ENCODE data around the gene PARD6B. TPM values are rescaled to one million over a fixed set of nuclear protein-coding genes. Genes with fewer than 3 reads are reported as not detected.
"Not testable (repeated sequence)": the region's sequence is repeated elsewhere in the genome, so short reads cannot be mapped to it uniquely, and the experiment has no call there.

PARD6B gene
- total and polyA plus RNA-seq, 2 donors (not counting 3 experiments of a cell fraction or from before 2014, with no cell fraction given), result 0.03 TPM; not detected in 1

- Histone ChIP-seq H3K27me3 (ENCODE audit: control insufficient read depth in 2 of 2, insufficient read depth in 2 of 2, low read length in 2 of 2) (peaks cover 0 to 5% of the 10 kb centered on the region in 2 experiments), H3K9me3 (replicated peaks; ENCODE audit: control insufficient read depth, insufficient read depth, low read length) (no peaks in the 10 kb centered on the region), H3K9ac (replicated peaks; ENCODE audit: extremely low read depth, insufficient read depth, low read length) (no peak overlapping the region), H3K4me1 (ENCODE audit: control insufficient read depth, extremely low read depth, insufficient read depth, low read length) (no peaks in the 10 kb centered on the region), H4K20me1 (replicated peaks; ENCODE audit: control insufficient read depth, extremely low read depth, insufficient read depth, low read length) (no peaks in the 10 kb centered on the region), H3K27ac (ENCODE audit: insufficient read depth, low read depth, low read length) (no peak overlapping the region), H3K36me3 (ENCODE audit: control insufficient read depth in 2 of 2, extremely low read depth in 1 of 2, insufficient read depth in 2 of 2, low read length in 2 of 2) (no peaks in the 10 kb centered on the region), H3K4me2 (ENCODE audit: insufficient read depth, low read length) (no peak overlapping the region), H3K9me1 (replicated peaks; ENCODE audit: control insufficient read depth, extremely low read depth, insufficient read depth, low read length) (no peaks in the 10 kb centered on the region), H3K79me2 (ENCODE audit: control insufficient read depth, insufficient read depth, low read length) (no peaks in the 10 kb centered on the region), H3K4me3 (replicated peaks in 1 of 3; ENCODE audit: insufficient read depth in 1 of 3, low read depth in 1 of 3, low read length in 3 of 3) (no peak overlapping the region), H2AFZ (ENCODE audit: low read depth, low read length) (no peak overlapping the region)
- ChIA-PET POLR2A (no interaction called here), CTCF (interaction anchor here (0.6 to 1.1 kb wide), 4 partner anchors 9 to 1259 kb away, joined by 3 to 6 read pairs (median 3); no protein-coding TSS in a partner anchor)
- BruUV-seq (replicated peaks), result no TSS peak
- dilution Hi-C loops (cut with MboI; ENCODE audit: extremely low pct_ligation_motif_present, low sequenced_read_pairs), result no loop called here
- FAIRE-seq (no peak), DNase-seq (ENCODE audit: low read depth, low spot score) (no peak)
- intact Hi-C loops (cut with micrococcal nuclease), result no loop called here
- TF ChIP-seq MYC (IDR thresholded peaks at IDR 0.05; ENCODE audit: low read depth, low read length), result no peak
- TF ChIP-seq, protein P1, sequence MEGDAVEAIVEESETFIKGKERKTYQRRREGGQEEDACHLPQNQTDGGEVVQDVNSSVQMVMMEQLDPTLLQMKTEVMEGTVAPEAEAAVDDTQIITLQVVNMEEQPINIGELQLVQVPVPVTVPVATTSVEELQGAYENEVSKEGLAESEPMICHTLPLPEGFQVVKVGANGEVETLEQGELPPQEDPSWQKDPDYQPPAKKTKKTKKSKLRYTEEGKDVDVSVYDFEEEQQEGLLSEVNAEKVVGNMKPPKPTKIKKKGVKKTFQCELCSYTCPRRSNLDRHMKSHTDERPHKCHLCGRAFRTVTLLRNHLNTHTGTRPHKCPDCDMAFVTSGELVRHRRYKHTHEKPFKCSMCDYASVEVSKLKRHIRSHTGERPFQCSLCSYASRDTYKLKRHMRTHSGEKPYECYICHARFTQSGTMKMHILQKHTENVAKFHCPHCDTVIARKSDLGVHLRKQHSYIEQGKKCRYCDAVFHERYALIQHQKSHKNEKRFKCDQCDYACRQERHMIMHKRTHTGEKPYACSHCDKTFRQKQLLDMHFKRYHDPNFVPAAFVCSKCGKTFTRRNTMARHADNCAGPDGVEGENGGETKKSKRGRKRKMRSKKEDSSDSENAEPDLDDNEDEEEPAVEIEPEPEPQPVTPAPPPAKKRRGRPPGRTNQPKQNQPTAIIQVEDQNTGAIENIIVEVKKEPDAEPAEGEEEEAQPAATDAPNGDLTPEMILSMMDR (IDR thresholded peaks at IDR 0.05; ENCODE audit: extremely low read depth in 1 of 2, insufficient read depth in 1 of 2, low read depth in 1 of 2, low read length in 2 of 2), result no peak
- TF ChIP-seq POLR2AphosphoS5 (IDR thresholded peaks at IDR 0.05; ENCODE audit: insufficient read depth, low read depth, low read length), result no peak
- TF ChIP-seq MAX (IDR thresholded peaks at IDR 0.05; ENCODE audit: insufficient read depth, insufficient read length), result no peak
- TF ChIP-seq JUN (IDR thresholded peaks at IDR 0.05; ENCODE audit: borderline replicate concordance, insufficient read depth, insufficient read length, low read depth), result no peak
- TF ChIP-seq GATA2 (IDR thresholded peaks at IDR 0.05; ENCODE audit: insufficient read depth, insufficient read length, low read depth, low read length), result no peak
- no peak for TF ChIP-seq FOS (IDR thresholded peaks at IDR 0.05; ENCODE audit: borderline replicate concordance, insufficient read depth, low read length)
- no peak for TF ChIP-seq EZH2 (IDR thresholded peaks at IDR 0.05; ENCODE audit: borderline replicate concordance, low read depth, low read length, severe bottlenecking)
- TF ChIP-seq POLR2A (IDR thresholded peaks at IDR 0.05; ENCODE audit: low read depth, low read length), result no peak
These were observed 68.6 kb downstream of the PARD6B start for GRCh38 chr20:50799890-50800550.

DNA sequence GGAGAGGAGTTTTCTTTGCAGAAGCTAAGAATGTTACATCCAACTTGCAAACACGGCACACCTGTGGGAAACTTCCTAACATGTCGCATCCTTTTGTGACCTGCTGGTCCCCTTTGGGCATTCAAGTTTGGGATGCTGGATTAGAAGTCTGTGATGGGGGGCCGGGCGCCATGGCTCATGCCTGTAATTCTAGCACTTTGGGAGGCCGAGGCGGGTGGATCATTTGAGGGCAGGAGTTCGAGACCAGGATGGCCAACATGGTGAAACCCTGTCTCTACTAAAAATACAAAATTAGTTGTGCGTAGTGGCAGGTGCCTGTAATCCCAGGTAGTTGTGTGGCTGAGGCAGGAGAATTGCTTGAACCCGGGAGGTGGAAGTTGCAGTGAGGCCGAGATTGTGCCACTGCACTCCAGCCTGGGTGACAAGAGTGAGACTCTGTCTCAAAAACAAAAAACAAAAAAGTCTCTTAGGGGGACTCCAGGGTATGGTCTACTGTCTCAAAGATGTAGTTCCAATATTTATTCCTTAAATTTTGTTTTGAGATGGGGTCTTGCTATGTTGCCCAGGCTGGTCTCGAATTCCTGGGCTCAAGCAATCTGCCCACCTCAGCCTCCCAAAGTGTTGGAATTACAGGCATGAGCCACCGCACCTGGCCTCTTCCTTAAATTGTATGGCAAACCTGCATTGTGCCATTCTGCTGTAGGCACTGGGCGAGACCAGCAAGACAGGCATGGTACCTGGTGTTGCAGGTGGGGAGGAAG is 69.8 kb downstream of the PARD6B start:
- H3K9me1 ChIP-seq (replicated peaks; ENCODE audit: control insufficient read depth, extremely low read depth, insufficient read depth, low read length); H3K36me3 ChIP-seq (ENCODE audit: control insufficient read depth in 2 of 2, extremely low read depth in 1 of 2, insufficient read depth in 2 of 2, low read length in 2 of 2); H3K27me3 ChIP-seq (ENCODE audit: control insufficient read depth in 2 of 2, insufficient read depth in 2 of 2, low read length in 2 of 2); dilution Hi-C loops (cut with MboI; ENCODE audit: extremely low pct_ligation_motif_present, low sequenced_read_pairs); FAIRE-seq; BruUV-seq (replicated peaks); H3K4me2 ChIP-seq (ENCODE audit: insufficient read depth, low read length); H4K20me1 ChIP-seq (replicated peaks; ENCODE audit: control insufficient read depth, extremely low read depth, insufficient read depth, low read length); POLR2A ChIA-PET; H3K4me3 ChIP-seq (replicated peaks in 1 of 3; ENCODE audit: insufficient read depth in 1 of 3, low read depth in 1 of 3, low read length in 3 of 3); H2AFZ ChIP-seq (ENCODE audit: low read depth, low read length); DNase-seq (ENCODE audit: low read depth, low spot score); intact Hi-C loops (cut with micrococcal nuclease); H3K9ac ChIP-seq (replicated peaks; ENCODE audit: extremely low read depth, insufficient read depth, low read length); H3K79me2 ChIP-seq (ENCODE audit: control insufficient read depth, insufficient read depth, low read length); H3K4me1 ChIP-seq (ENCODE audit: control insufficient read depth, extremely low read depth, insufficient read depth, low read length); H3K27ac ChIP-seq (ENCODE audit: insufficient read depth, low read depth, low read length); H3K9me3 ChIP-seq (replicated peaks; ENCODE audit: control insufficient read depth, insufficient read depth, low read length): not testable (repeated sequence)
- CTCF ChIA-PET, result interaction anchor here (0.6 to 1.6 kb wide), 4 partner anchors 7 to 1260 kb away, joined by 3 to 6 read pairs (median 4); partner anchors contain the start of gene BCAS4

All from endothelial cell of umbilical vein (primary cell).